Liver (tissue), 9 donors: ENCODE data around the gene MXRA5. TPM values are rescaled to one million over a fixed set of nuclear protein-coding genes. Genes with fewer than 3 reads are reported as not detected.

Source experiments
- DNase-seq: peaks from one replicate; pipeline ENCODE4 v3.0.0-alpha.2; 2017; ENCODE audit warnings: low spot score
- H3K27ac ChIP-seq, 2 donors: one replicate each; pipeline ENCODE4 v1.7.0; 2013; ENCODE audit warnings: inconsistent platforms in 2 of 2, low read length in 2 of 2, control low read depth in 1 of 2, low read depth in 1 of 2, mild to moderate bottlenecking in 1 of 2
- H3K27me3 ChIP-seq, 4 donors: one replicate each; pipeline versions ENCODE4 v1.6.1 to v1.7.0; 2013; ENCODE audit warnings: low read length in 3 of 4, inconsistent platforms in 1 of 4, mild to moderate bottlenecking in 1 of 4, moderate library complexity in 1 of 4; ENCODE audit not compliant: control insufficient read depth in 4 of 4, insufficient read depth in 4 of 4
- H3K36me3 ChIP-seq, 4 donors: one replicate each; pipeline versions ENCODE4 v1.6.1 to v1.7.0; 2013; ENCODE audit warnings: low read length in 3 of 4, mild to moderate bottlenecking in 3 of 4, low read depth in 1 of 4, moderate library complexity in 1 of 4; ENCODE audit not compliant: control insufficient read depth in 4 of 4, insufficient read depth in 3 of 4
- H3K4me1 ChIP-seq, 4 donors: one replicate each; pipeline versions ENCODE4 v1.6.1 to v1.7.0; 2013; ENCODE audit warnings: low read length in 3 of 4, mild to moderate bottlenecking in 3 of 4, moderate library complexity in 1 of 4; ENCODE audit not compliant: control insufficient read depth in 4 of 4, insufficient read depth in 4 of 4
- H3K4me3 ChIP-seq, 3 donors: one replicate each; pipeline versions ENCODE4 v1.6.1 to v1.7.0; 2013; ENCODE audit warnings: low read length in 3 of 3, control low read depth in 1 of 3, low read depth in 1 of 3, mild to moderate bottlenecking in 1 of 3
- H3K9ac ChIP-seq, 2 donors: one replicate each; pipeline ENCODE4 v1.7.0; 2013; ENCODE audit warnings: low read length in 2 of 2, mild to moderate bottlenecking in 2 of 2, moderate library complexity in 2 of 2, control low read depth in 1 of 2, low read depth in 1 of 2
- H3K9me3 ChIP-seq, 4 donors: one replicate each; pipeline versions ENCODE4 v1.6.1 to v1.7.0; 2013; ENCODE audit warnings: low read length in 3 of 4; ENCODE audit not compliant: control insufficient read depth in 4 of 4
- CTCF ChIP-seq: fragments of 150-350 bp; IDR thresholded peaks from 2 replicates; pipeline ENCODE4 v1.5.1; 2017; ENCODE audit warnings: improper control_type of control experiment, low read depth, low read length; ENCODE audit not compliant: missing input control
- EGR1 ChIP-seq, 2 donors: IDR thresholded peaks; 2 replicates each; pipeline ENCODE4 v1.6.1; 2016 to 2018; ENCODE audit warnings: antibody characterized with exemption in 2 of 2, low read depth in 2 of 2
- FOXA1 ChIP-seq: IDR thresholded peaks from 2 replicates; pipeline ENCODE4 v1.6.1; 2016; ENCODE audit warnings: antibody characterized with exemption
- GABPA ChIP-seq, 2 donors: IDR thresholded peaks in 1 of 2; conservative IDR thresholded peaks in 1 of 2; 2 replicates each; pipeline ENCODE4 v1.6.1; 2016; ENCODE audit warnings: antibody characterized with exemption in 2 of 2, mild to moderate bottlenecking in 1 of 2, moderate library complexity in 1 of 2
- HNF4A ChIP-seq, 2 donors: conservative IDR thresholded peaks; 2 replicates each; pipeline ENCODE4 v1.6.1; 2016; ENCODE audit warnings: antibody characterized with exemption in 2 of 2, mild to moderate bottlenecking in 2 of 2
- NR2F2 ChIP-seq: IDR thresholded peaks from 2 replicates; pipeline ENCODE4 v1.6.1; 2016; ENCODE audit warnings: antibody characterized with exemption
- RXRA ChIP-seq, 2 donors: IDR thresholded peaks; 2 replicates each; pipeline ENCODE4 v1.6.1; 2017 to 2018; ENCODE audit warnings: antibody characterized with exemption in 2 of 2, mild to moderate bottlenecking in 1 of 2
- TAF1 ChIP-seq: conservative IDR thresholded peaks from 2 replicates; pipeline ENCODE4 v1.6.1; 2016; ENCODE audit warnings: antibody characterized with exemption, mild to moderate bottlenecking
- ZBTB33 ChIP-seq: IDR thresholded peaks from 2 replicates; pipeline ENCODE4 v1.6.1; 2016; ENCODE audit warnings: antibody characterized with exemption
- WGBS: extraction: QIAGEN DNeasy Blood & Tissue Kit; methylation state at CpG from one replicate; pipeline ENCODE4 v1.1.7; 2013; 5-methylcytosine and 5-hydroxymethylcytosine counted together
- polyA plus RNA-seq, 2 donors: library from polyadenylated mRNA; stranded (reverse) in 1 of 2; unstranded in 1 of 2; fragments of 200-250 nt in 1 of 2; fragments of >200 nt in 1 of 2; fragmentation: Nextera tagmentation in 1 of 2; extraction: Ambion mirVana in 1 of 2; gene quantifications; one replicate each; pipeline versions ENCODE4 v1.2.1 to v1.2.3, GENCODE V29; 2013 to 2015
- total RNA-seq, 2 donors: library from RNA; depleted of rRNA; stranded (reverse); fragments of >200 nt; gene quantifications; one replicate each; pipeline ENCODE4 v1.2.3, GENCODE V29; 2014
- TF ChIP-seq, protein P1 (sequence below): IDR thresholded peaks from 2 replicates; pipeline ENCODE4 v1.6.1; 2016; ENCODE audit warnings: antibody characterized with exemption, mild to moderate bottlenecking
- TF ChIP-seq, protein P2 (sequence below): IDR thresholded peaks from 2 replicates; pipeline ENCODE4 v1.6.1; 2016; ENCODE audit warnings: antibody characterized with exemption
- donor health status: healthy.
- donor health status: healthy.
- donor health status: healthy.
- donor health status: healthy.
- donor health status: healthy.

MXRA5 gene
- total and polyA plus RNA-seq, 4 donors, result 0.32 to 1.3 (median 1.1) TPM

DNA sequence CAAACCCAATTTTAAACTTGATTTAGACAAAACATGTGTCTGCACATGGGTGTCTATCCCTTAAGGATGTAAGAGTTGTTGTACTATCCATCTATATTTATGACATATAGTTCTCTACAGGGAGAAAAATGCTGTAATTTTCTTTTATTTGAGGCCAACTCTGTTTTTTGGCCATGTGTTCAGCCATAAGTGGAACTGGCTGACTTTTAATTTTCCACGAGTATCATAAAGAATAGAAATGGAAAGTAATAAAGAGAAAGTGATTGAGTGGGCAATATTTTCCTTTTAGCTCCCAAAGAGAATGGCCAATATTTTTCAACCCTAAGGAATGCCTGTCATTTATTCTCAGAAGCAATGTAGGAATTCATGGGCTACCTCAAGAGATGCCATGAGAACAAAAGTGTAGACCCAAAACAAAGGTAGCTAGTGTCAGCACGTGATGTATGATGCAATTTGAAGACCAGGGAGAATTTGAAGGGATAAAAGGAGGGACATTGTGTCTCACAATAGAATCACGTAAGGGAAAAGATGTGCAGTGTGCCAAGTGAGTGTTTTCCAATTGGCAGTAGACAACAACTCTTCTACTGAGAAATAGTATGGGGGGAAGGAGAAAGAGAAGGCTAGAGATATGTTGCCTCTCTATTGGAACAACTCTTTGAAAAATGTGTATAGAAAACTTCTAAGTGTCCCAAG, 27.8 kb upstream of the MXRA5 start:
- no peaks in the 10 kb centered on the region for H3K36me3 ChIP-seq
- H3K9me3 ChIP-seq, result no peaks in the 10 kb centered on the region
- DNase-seq, result no peak
- 50% methylated on average over 3 of the region's 3 CpGs for WGBS
- H3K9ac ChIP-seq, result no peak overlapping the region
- H3K27ac ChIP-seq, result no peak overlapping the region
- H3K4me3 ChIP-seq, result no peak overlapping the region
- no peak for TF ChIP-seq NR2F2
- TF ChIP-seq, protein P1, sequence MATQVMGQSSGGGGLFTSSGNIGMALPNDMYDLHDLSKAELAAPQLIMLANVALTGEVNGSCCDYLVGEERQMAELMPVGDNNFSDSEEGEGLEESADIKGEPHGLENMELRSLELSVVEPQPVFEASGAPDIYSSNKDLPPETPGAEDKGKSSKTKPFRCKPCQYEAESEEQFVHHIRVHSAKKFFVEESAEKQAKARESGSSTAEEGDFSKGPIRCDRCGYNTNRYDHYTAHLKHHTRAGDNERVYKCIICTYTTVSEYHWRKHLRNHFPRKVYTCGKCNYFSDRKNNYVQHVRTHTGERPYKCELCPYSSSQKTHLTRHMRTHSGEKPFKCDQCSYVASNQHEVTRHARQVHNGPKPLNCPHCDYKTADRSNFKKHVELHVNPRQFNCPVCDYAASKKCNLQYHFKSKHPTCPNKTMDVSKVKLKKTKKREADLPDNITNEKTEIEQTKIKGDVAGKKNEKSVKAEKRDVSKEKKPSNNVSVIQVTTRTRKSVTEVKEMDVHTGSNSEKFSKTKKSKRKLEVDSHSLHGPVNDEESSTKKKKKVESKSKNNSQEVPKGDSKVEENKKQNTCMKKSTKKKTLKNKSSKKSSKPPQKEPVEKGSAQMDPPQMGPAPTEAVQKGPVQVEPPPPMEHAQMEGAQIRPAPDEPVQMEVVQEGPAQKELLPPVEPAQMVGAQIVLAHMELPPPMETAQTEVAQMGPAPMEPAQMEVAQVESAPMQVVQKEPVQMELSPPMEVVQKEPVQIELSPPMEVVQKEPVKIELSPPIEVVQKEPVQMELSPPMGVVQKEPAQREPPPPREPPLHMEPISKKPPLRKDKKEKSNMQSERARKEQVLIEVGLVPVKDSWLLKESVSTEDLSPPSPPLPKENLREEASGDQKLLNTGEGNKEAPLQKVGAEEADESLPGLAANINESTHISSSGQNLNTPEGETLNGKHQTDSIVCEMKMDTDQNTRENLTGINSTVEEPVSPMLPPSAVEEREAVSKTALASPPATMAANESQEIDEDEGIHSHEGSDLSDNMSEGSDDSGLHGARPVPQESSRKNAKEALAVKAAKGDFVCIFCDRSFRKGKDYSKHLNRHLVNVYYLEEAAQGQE, result no peak
- TF ChIP-seq HNF4A (conservative IDR thresholded peaks at IDR 0.05), result no peak
- TF ChIP-seq, protein P2, sequence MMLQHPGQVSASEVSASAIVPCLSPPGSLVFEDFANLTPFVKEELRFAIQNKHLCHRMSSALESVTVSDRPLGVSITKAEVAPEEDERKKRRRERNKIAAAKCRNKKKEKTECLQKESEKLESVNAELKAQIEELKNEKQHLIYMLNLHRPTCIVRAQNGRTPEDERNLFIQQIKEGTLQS, result no peak
- no peak for TF ChIP-seq GABPA (IDR thresholded peaks at IDR 0.05 in 1 of 2, conservative IDR thresholded peaks at IDR 0.05 in 1 of 2)
- TF ChIP-seq EGR1 (IDR thresholded peaks at IDR 0.05; ENCODE audit: low read depth in 2 of 2), result no peak
- TF ChIP-seq CTCF, result no peak
- TF ChIP-seq ZBTB33, result no peak
- no peaks in the 10 kb centered on the region for H3K4me1 ChIP-seq
- peaks cover 0 to 3% (median 0%) of the 10 kb centered on the region in 4 donors for H3K27me3 ChIP-seq

DNA sequence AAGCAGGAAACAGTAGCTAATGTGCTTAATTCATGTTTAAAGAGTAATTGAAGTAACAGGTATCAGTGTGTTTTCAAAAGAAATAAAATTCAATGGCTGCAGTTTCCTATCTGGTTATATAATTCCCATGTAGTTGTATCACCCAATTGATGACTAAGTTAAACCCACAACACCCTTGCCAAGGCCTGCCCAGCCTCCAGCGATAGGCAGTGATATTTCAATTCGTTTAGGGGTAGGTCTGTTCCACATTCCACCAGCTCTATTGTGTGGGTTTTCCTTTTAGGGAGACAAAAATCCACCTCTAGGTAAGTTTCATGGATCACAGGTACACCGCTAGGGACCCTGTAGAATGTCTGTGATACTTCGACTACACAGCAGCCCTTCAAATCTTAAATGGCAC, 24.7 kb upstream of the MXRA5 start:
- no peaks in the 10 kb centered on the region for H3K4me1 ChIP-seq
- DNase-seq, result no peak
- 78% methylated on average over 4 of the region's 4 CpGs for WGBS
- H3K27me3 ChIP-seq, result no peaks in the 10 kb centered on the region
- H3K9ac ChIP-seq, result no peak overlapping the region
- no peak for TF ChIP-seq CTCF
- no peak for TF ChIP-seq FOXA1
- TF ChIP-seq HNF4A (conservative IDR thresholded peaks at IDR 0.05), result no peak
- TF ChIP-seq, protein P2, result no peak
- TF ChIP-seq, protein P1, result no peak
- no peak for TF ChIP-seq EGR1 (IDR thresholded peaks at IDR 0.05; ENCODE audit: low read depth in 2 of 2)
- TF ChIP-seq TAF1, result no peak
- no peak for TF ChIP-seq RXRA (IDR thresholded peaks at IDR 0.05)
- H3K9me3 ChIP-seq, result no peaks in the 10 kb centered on the region
- no peak overlapping the region for H3K27ac ChIP-seq
- no peaks in the 10 kb centered on the region for H3K36me3 ChIP-seq
- H3K4me3 ChIP-seq, result no peak overlapping the region
